A549 (cell line): ENCODE results near the gene PARVB. TPM values are rescaled to one million over a fixed set of nuclear protein-coding genes. Genes with fewer than 3 reads are reported as not detected.

ENCODE experiments used
- ATAC-seq, 2 experiments: fragments of 200-7000 bp in 1 of 2; fragments of >200 bp in 1 of 2; cut with Nextera tagmentation in 1 of 2; cut with Tn5 transposase in 1 of 2; 3 replicates each; pipeline versions ENCODE4 v1.8.0 to v1.9.1; 2018 to 2020; ENCODE audit warnings: mild to moderate bottlenecking in 1 of 2, moderate library complexity in 1 of 2
- CTCF ChIA-PET: fragments of 300-600 bp; sonication (Branson Sonifier 250); formaldehyde crosslinking; extraction: SDS; loops from one replicate; lab custom pipeline; 2021; ENCODE audit warnings: antibody characterized with exemption, inconsistent platforms; lab: Yijun Ruan, JAX
- POLR2A ChIA-PET: fragments of 350-600 bp; formaldehyde crosslinking; extraction: SDS; loops from one replicate; lab custom pipeline; 2021; ENCODE audit warnings: antibody characterized with exemption, inconsistent platforms; lab: Yijun Ruan, JAX
- DNase-seq, 2 experiments: peaks; one replicate each; pipeline versions ENCODE4 v3.0.0 to v3.0.0-alpha.2; 2011 to 2016; ENCODE audit warnings: low read depth in 1 of 2, low spot score in 1 of 2
- FAIRE-seq: peaks from 2 replicates; lab custom pipeline; 2011; peaks lifted over from hg19 to GRCh38; lab: Jason Lieb, UNC
- H3K27ac ChIP-seq, 2 experiments: fragments of >200 bp; sonication (Bioruptor Twin); formaldehyde crosslinking; 3 replicates each; pipeline ENCODE4 v1.5.1; 2016 to 2017
- H3K4me1 ChIP-seq: fragments of >200 bp; sonication (Bioruptor Twin); formaldehyde crosslinking; 3 replicates; pipeline ENCODE4 v1.6.1; 2016
- H3K4me2 ChIP-seq: fragments of >200 bp; sonication (Bioruptor Twin); formaldehyde crosslinking; 3 replicates; pipeline ENCODE4 v1.6.1; 2016
- H3K4me3 ChIP-seq: fragments of >200 bp; sonication (Bioruptor Twin); formaldehyde crosslinking; 3 replicates; pipeline ENCODE4 v1.5.1; 2016
- H3K9me3 ChIP-seq: fragments of >200 bp; sonication (Bioruptor Twin); formaldehyde crosslinking; 3 replicates; pipeline ENCODE4 v1.6.1; 2016
- BHLHE40 ChIP-seq: IDR thresholded peaks from 2 replicates; pipeline ENCODE4 v1.6.1; 2012; ENCODE audit warnings: low read depth, low read length, inconsistent platforms
- CBX2 ChIP-seq: fragments of 200-600 bp; sonication (generic); IDR thresholded peaks from 2 replicates; pipeline ENCODE4 v1.6.1; 2016; ENCODE audit warnings: low read depth, mild to moderate bottlenecking, borderline replicate concordance
- CBX8 ChIP-seq: fragments of 200-600 bp; sonication (generic); IDR thresholded peaks from 2 replicates; pipeline ENCODE4 v1.6.1; 2016
- CTCF ChIP-seq: fragments of >200 bp; sonication (Bioruptor Twin); formaldehyde crosslinking; IDR thresholded peaks from 3 replicates; pipeline ENCODE4 v1.5.1; 2016
- EHMT2 ChIP-seq: fragments of 200-600 bp; sonication (generic); IDR thresholded peaks from 2 replicates; pipeline ENCODE4 v1.6.1; 2016; ENCODE audit warnings: antibody characterized with exemption, low read depth, mild to moderate bottlenecking, moderate library complexity
- ESRRA ChIP-seq: fragments of 150-350 bp; IDR thresholded peaks from 2 replicates; pipeline ENCODE4 v1.6.1; 2014; ENCODE audit warnings: mild to moderate bottlenecking, low read length, borderline replicate concordance
- FOSL2 ChIP-seq, 2 experiments: fragments of 450-650 bp in 1 of 2; fragments of >200 bp in 1 of 2; sonication (Bioruptor Twin) in 1 of 2; formaldehyde crosslinking; IDR thresholded peaks; 2 replicates each; pipeline versions ENCODE4 v1.5.0 to v1.6.1; 2016 to 2020; ENCODE audit warnings: mild to moderate bottlenecking in 1 of 2, moderate library complexity in 1 of 2
- GATA3 ChIP-seq: IDR thresholded peaks from 2 replicates; pipeline ENCODE4 v1.6.1; 2012; ENCODE audit warnings: borderline replicate concordance
- HES2 ChIP-seq: fragments of >200 bp; sonication (Bioruptor Twin); formaldehyde crosslinking; IDR thresholded peaks from 2 replicates; pipeline ENCODE4 v1.6.1; 2016
- HEYL ChIP-seq: fragments of 250-450 bp; sonication (Bioruptor Pico); IDR thresholded peaks from 2 replicates; pipeline ENCODE4 v1.8.0; 2021; ENCODE audit warnings: mild to moderate bottlenecking, moderate library complexity
- HMGXB4 ChIP-seq: fragments of 250-450 bp; sonication (Bioruptor Pico); IDR thresholded peaks from 2 replicates; pipeline ENCODE4 v1.5.0; 2021; ENCODE audit warnings: mild to moderate bottlenecking, moderate library complexity, borderline replicate concordance
- HOXB5 ChIP-seq: fragments of 250-450 bp; sonication (Bioruptor Pico); IDR thresholded peaks from 2 replicates; pipeline ENCODE4 v1.5.0; 2020; ENCODE audit warnings: mild to moderate bottlenecking, moderate library complexity
- KDM1A ChIP-seq: fragments of 200-600 bp; sonication (generic); IDR thresholded peaks from 2 replicates; pipeline ENCODE4 v1.6.1; 2016; ENCODE audit warnings: low read depth, mild to moderate bottlenecking
- KDM5A ChIP-seq: fragments of 200-600 bp; sonication (generic); IDR thresholded peaks from 2 replicates; pipeline ENCODE4 v1.6.1; 2016; ENCODE audit warnings: antibody characterized with exemption, mild to moderate bottlenecking
- MAX ChIP-seq: IDR thresholded peaks from 2 replicates; pipeline ENCODE4 v1.6.1; 2012
- MYC ChIP-seq: IDR thresholded peaks from 2 replicates; pipeline ENCODE4 v1.6.1; 2012; ENCODE audit warnings: mild to moderate bottlenecking, inconsistent platforms, low read length, improper control_type of control experiment, borderline replicate concordance
- PBX3 ChIP-seq: IDR thresholded peaks from 2 replicates; pipeline ENCODE4 v1.6.1; 2012
- PHF8 ChIP-seq: fragments of 200-600 bp; sonication (generic); IDR thresholded peaks from 2 replicates; pipeline ENCODE4 v1.6.1; 2016; ENCODE audit warnings: low read depth, mild to moderate bottlenecking, antibody characterized with exemption, moderate library complexity, borderline replicate concordance
- POLR2A ChIP-seq: IDR thresholded peaks from 2 replicates; pipeline ENCODE4 v1.6.1; 2012; ENCODE audit warnings: mild to moderate bottlenecking, low read length
- POLR2AphosphoS2 ChIP-seq: conservative IDR thresholded peaks from 2 replicates; pipeline ENCODE4 v1.6.1; 2012; ENCODE audit warnings: low read length, improper control_type of control experiment, inconsistent platforms
- RAD21 ChIP-seq, 2 experiments: fragments of >200 bp in 1 of 2; sonication (Bioruptor Twin) in 1 of 2; formaldehyde crosslinking in 1 of 2; IDR thresholded peaks in 1 of 2; conservative IDR thresholded peaks in 1 of 2; 2 replicates in 1 of 2; 3 replicates in 1 of 2; pipeline ENCODE4 v1.6.1; 2012 to 2018; ENCODE audit warnings: inconsistent platforms in 1 of 2
- RARB ChIP-seq: fragments of 250-450 bp; sonication (Bioruptor Pico); IDR thresholded peaks from 2 replicates; pipeline ENCODE4 v1.8.0; 2021; ENCODE audit warnings: mild to moderate bottlenecking, moderate library complexity
- RCOR1 ChIP-seq: fragments of 150-350 bp; IDR thresholded peaks from 2 replicates; pipeline ENCODE4 v1.6.1; 2014; ENCODE audit warnings: antibody characterized with exemption, low read length, low read depth
- ZC3H11A ChIP-seq: fragments of 450-650 bp; IDR thresholded peaks from 2 replicates; pipeline ENCODE4 v1.6.1; 2014; ENCODE audit warnings: antibody characterized with exemption, mild to moderate bottlenecking
- ZFP36 ChIP-seq: fragments of 450-650 bp; IDR thresholded peaks from 2 replicates; pipeline ENCODE4 v1.6.1; 2014; ENCODE audit warnings: borderline replicate concordance; ENCODE audit not compliant: partially characterized antibody
- ZNF302 ChIP-seq: fragments of 250-450 bp; sonication (Bioruptor Pico); IDR thresholded peaks from 2 replicates; pipeline ENCODE4 v1.9.0; 2021; ENCODE audit warnings: inconsistent platforms, mild to moderate bottlenecking, moderate library complexity
- ZSCAN20 ChIP-seq: fragments of 250-450 bp; sonication (Bioruptor Pico); IDR thresholded peaks from 2 replicates; pipeline ENCODE4 v1.8.0; 2022; ENCODE audit warnings: mild to moderate bottlenecking, moderate library complexity
- WGBS: methylation state at CpG from one replicate; pipeline ENCODE4 v1.1.6; 2017; ENCODE audit errors: missing lambda C conversion rate; 5-methylcytosine and 5-hydroxymethylcytosine counted together
- polyA plus RNA-seq, 4 experiments: library from polyadenylated mRNA; depleted of rRNA in 3 of 4; stranded (reverse); fragments of >200 nt; fragmentation: RNase III in 1 of 4; extraction: RNeasy Plus Mini Kit Qiagen cat#74134 plus additional on column Dnase treatment in 1 of 4; gene quantifications; 2 replicates in 3 of 4; 3 replicates in 1 of 4; pipeline ENCODE4 v1.2.3, GENCODE V29; 2011 to 2017
- TF ChIP-seq, protein P1 (sequence below): fragments of 250-450 bp; sonication (Bioruptor Pico); IDR thresholded peaks from 2 replicates; pipeline ENCODE4 v1.5.0; 2020; ENCODE audit warnings: low read depth, mild to moderate bottlenecking, moderate library complexity

PARVB gene
- polyA plus RNA-seq, 2 of the 4 experiments (the other 2 are of a cell fraction) = 28.3 to 33.5 TPM

GRCh38 chr22:44128958-44129618, 105.0 kb downstream of the PARVB start:
- no peak overlapping the region for H3K27ac ChIP-seq
- H3K4me3 ChIP-seq = no peak overlapping the region
- H3K4me2 ChIP-seq = no peak overlapping the region
- no peak for DNase-seq
- ChIA-PET CTCF (interaction anchor here (0.9 kb wide), 1 partner anchor 43 kb away, joined by 3 read pairs; no protein-coding TSS in a partner anchor), POLR2A (no interaction called here)
- 93% methylated on average over 18 of the region's 19 CpGs for WGBS
- no peak for ATAC-seq
- H3K4me1 ChIP-seq = no peaks in the 10 kb centered on the region
- TF ChIP-seq FOSL2 (IDR thresholded peaks at IDR 0.05) (no peak), FOSL2 (CRISPR knock-in tag; IDR thresholded peaks at IDR 0.05) (no peak), HEYL (CRISPR knock-in tag) (no peak), KDM5A (no peak), RARB (CRISPR knock-in tag) (no peak), CTCF (no peak), RAD21 (conservative IDR thresholded peaks at IDR 0.05 in 1 of 2, IDR thresholded peaks at IDR 0.05 in 1 of 2) (no peak), ZFP36 (no peak), HES2 (no peak), BHLHE40 (no peak), KDM1A (no peak), RCOR1 (no peak), ESRRA (no peak), ZSCAN20 (CRISPR knock-in tag) (no peak), POLR2A (no peak), CBX2 (no peak), ZNF302 (CRISPR knock-in tag) (no peak), ZC3H11A (no peak), HMGXB4 (no peak), PHF8 (no peak)
- no peak for FAIRE-seq
- peaks cover 5% of the 10 kb centered on the region; the same call in 1 of the 3 replicates for H3K9me3 ChIP-seq

GRCh38 chr22:44129619-44129976, 105.5 kb downstream of the PARVB start:
- DNase-seq (no peak), FAIRE-seq (no peak), ATAC-seq (no peak)
- 87% methylated on average over 8 of the region's 8 CpGs for WGBS
- ChIA-PET CTCF (interaction anchor here (0.9 kb wide), 1 partner anchor 44 kb away, joined by 3 read pairs; no protein-coding TSS in a partner anchor), POLR2A (no interaction called here)
- H3K4me1 ChIP-seq = no peaks in the 10 kb centered on the region
- H3K4me2 ChIP-seq = no peak overlapping the region
- peaks cover 5% of the 10 kb centered on the region; the same call in 1 of the 3 replicates for H3K9me3 ChIP-seq
- H3K4me3 ChIP-seq = no peak overlapping the region
- TF ChIP-seq, protein P1, sequence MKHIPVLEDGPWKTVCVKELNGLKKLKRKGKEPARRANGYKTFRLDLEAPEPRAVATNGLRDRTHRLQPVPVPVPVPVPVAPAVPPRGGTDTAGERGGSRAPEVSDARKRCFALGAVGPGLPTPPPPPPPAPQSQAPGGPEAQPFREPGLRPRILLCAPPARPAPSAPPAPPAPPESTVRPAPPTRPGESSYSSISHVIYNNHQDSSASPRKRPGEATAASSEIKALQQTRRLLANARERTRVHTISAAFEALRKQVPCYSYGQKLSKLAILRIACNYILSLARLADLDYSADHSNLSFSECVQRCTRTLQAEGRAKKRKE = no peak
- TF ChIP-seq RAD21 (conservative IDR thresholded peaks at IDR 0.05 in 1 of 2, IDR thresholded peaks at IDR 0.05 in 1 of 2) (no peak), ESRRA (no peak), CTCF (no peak), PBX3 (no peak), ZFP36 (no peak), HOXB5 (CRISPR knock-in tag) (no peak), MYC (no peak), MAX (no peak), KDM5A (no peak), EHMT2 (no peak), ZSCAN20 (CRISPR knock-in tag) (no peak), GATA3 (no peak), CBX8 (no peak), POLR2AphosphoS2 (no peak)
- H3K27ac ChIP-seq = no peak overlapping the region
